Measurements from ENCODE around the gene SSH2.

GRCh38 chr17:29903471-29903870, 26.6 kb downstream of the SSH2 start:
- no peak for TF ChIP-seq CTCF (tag by site-specific recombination; IDR thresholded peaks at IDR 0.05)
- no peak for TF ChIP-seq ZNF639 (tag by site-specific recombination; IDR thresholded peaks at IDR 0.05)
- no peak for TF ChIP-seq ZNF221 (tag by site-specific recombination; IDR thresholded peaks at IDR 0.05; ENCODE audit: borderline replicate concordance)
- TF ChIP-seq INSM2 (tag by site-specific recombination; IDR thresholded peaks at IDR 0.05): no peak
- no peak for TF ChIP-seq ZNF621 (tag by site-specific recombination; IDR thresholded peaks at IDR 0.05)

Measured in HEK293 (cell line).